ENCODE results near the gene SLC7A9.

GRCh38 chr19:32864318-32865007, 5.1 kb downstream of the SLC7A9 start:
- TF ChIP-seq CTCF (IDR thresholded peaks at IDR 0.05) (no peak), USF2 (CRISPR knock-in tag; IDR thresholded peaks at IDR 0.05) (no peak), NR2C2 (CRISPR knock-in tag; IDR thresholded peaks at IDR 0.05) (no peak), ERG (CRISPR knock-in tag; IDR thresholded peaks at IDR 0.05) (no peak), ZNF219 (CRISPR knock-in tag; IDR thresholded peaks at IDR 0.05; ENCODE audit: borderline replicate concordance) (no peak), FOXJ3 (CRISPR knock-in tag; IDR thresholded peaks at IDR 0.05; ENCODE audit: borderline replicate concordance) (no peak), E2F4 (CRISPR knock-in tag; IDR thresholded peaks at IDR 0.05; ENCODE audit: borderline replicate concordance, low read depth) (no peak)
- TF ChIP-seq, protein P1, sequence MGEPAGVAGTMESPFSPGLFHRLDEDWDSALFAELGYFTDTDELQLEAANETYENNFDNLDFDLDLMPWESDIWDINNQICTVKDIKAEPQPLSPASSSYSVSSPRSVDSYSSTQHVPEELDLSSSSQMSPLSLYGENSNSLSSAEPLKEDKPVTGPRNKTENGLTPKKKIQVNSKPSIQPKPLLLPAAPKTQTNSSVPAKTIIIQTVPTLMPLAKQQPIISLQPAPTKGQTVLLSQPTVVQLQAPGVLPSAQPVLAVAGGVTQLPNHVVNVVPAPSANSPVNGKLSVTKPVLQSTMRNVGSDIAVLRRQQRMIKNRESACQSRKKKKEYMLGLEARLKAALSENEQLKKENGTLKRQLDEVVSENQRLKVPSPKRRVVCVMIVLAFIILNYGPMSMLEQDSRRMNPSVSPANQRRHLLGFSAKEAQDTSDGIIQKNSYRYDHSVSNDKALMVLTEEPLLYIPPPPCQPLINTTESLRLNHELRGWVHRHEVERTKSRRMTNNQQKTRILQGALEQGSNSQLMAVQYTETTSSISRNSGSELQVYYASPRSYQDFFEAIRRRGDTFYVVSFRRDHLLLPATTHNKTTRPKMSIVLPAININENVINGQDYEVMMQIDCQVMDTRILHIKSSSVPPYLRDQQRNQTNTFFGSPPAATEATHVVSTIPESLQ (CRISPR knock-in tag; IDR thresholded peaks at IDR 0.05): no peak
- TF ChIP-seq, protein P2, sequence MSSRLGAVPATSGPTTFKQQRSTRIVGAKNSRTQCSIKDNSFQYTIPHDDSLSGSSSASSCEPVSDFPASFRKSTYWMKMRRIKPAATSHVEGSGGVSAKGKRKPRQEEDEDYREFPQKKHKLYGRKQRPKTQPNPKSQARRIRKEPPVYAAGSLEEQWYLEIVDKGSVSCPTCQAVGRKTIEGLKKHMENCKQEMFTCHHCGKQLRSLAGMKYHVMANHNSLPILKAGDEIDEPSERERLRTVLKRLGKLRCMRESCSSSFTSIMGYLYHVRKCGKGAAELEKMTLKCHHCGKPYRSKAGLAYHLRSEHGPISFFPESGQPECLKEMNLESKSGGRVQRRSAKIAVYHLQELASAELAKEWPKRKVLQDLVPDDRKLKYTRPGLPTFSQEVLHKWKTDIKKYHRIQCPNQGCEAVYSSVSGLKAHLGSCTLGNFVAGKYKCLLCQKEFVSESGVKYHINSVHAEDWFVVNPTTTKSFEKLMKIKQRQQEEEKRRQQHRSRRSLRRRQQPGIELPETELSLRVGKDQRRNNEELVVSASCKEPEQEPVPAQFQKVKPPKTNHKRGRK (CRISPR knock-in tag; IDR thresholded peaks at IDR 0.05; ENCODE audit: borderline replicate concordance): no peak

All from WTC11 (cell line).